C4-2B (cell line): ENCODE data around the gene SHB.

Experiments used
- H3K27ac ChIP-seq: fragments of 450-650 bp; 2 replicates; pipeline ENCODE4 v1.5.1; 2017
- ZFX ChIP-seq: fragments of 450-650 bp; IDR thresholded peaks from 2 replicates; pipeline ENCODE4 v1.6.1; 2017
- TF ChIP-seq, protein P1 (sequence below): fragments of 450-650 bp; conservative IDR thresholded peaks from 2 replicates; pipeline ENCODE4 v1.5.1; 2017; ENCODE audit warnings: mild to moderate bottlenecking

Gene SHB

GRCh38 chr9:37999588-38000189, 69.3 kb downstream of the SHB start:
- H3K27ac ChIP-seq: no peak overlapping the region
- no peak for TF ChIP-seq ZFX
- TF ChIP-seq, protein P1, sequence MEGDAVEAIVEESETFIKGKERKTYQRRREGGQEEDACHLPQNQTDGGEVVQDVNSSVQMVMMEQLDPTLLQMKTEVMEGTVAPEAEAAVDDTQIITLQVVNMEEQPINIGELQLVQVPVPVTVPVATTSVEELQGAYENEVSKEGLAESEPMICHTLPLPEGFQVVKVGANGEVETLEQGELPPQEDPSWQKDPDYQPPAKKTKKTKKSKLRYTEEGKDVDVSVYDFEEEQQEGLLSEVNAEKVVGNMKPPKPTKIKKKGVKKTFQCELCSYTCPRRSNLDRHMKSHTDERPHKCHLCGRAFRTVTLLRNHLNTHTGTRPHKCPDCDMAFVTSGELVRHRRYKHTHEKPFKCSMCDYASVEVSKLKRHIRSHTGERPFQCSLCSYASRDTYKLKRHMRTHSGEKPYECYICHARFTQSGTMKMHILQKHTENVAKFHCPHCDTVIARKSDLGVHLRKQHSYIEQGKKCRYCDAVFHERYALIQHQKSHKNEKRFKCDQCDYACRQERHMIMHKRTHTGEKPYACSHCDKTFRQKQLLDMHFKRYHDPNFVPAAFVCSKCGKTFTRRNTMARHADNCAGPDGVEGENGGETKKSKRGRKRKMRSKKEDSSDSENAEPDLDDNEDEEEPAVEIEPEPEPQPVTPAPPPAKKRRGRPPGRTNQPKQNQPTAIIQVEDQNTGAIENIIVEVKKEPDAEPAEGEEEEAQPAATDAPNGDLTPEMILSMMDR: no peak

DNA sequence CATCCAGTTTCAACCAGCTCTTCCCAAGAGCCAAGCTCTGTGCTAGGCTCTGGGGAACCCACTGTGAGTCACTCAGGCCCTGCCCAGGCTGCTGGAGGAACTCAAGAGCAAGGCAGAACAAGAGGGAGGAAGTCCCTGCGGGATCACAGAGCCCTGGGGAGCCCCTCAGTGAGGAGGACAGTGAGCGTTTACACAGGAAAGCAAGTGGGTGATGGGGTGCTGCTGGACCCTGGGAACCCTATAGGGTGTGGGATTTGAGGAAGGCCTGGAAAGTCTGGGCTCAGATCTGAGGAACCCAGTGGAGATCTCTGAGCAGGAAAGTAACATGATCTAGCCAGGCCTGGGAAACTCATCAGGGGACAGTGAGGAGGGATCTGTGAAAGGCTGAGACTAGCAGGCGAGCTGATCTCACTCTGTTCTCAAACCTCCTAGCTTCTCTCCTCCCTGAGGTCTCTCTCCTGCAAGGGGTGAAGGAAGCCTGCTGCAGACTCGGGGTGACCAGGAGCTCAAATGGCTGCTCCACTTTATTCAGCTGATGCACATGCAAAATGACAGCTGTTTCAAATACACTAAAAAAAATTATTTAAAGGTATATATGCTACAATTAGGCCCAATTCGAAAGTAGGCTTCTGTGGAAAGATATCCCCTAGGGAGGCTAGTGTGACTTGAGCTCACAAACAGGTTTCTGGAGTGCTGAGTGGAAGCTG, 70.0 kb downstream of the SHB start:
- no peak overlapping the region for H3K27ac ChIP-seq
- no peak for TF ChIP-seq ZFX
- TF ChIP-seq, protein P1: no peak

GRCh38 chr9:37997636-37998374, 71.2 kb downstream of the SHB start:
- TF ChIP-seq, protein P1: no peak
- TF ChIP-seq ZFX: no peak
- H3K27ac ChIP-seq: no peak overlapping the region

DNA sequence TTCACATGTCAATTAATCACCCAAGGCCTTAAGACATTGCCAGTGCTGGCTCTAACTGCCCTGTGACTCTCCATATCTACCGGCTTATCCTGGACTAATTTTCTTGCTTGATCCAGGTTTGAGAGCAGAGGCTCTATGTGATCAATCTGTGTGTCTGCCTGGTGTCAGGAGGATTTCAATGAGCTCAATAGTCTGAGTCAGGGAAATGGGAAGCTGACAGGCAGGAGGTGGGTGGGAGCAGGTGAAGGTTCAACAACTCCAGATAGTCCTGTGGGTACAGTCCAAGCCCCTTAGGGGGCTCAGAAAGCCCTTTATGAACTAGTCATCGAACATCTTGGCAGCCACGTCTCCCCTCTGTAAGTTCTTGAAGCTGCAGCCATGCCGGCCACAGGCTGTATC, 72.2 kb downstream of the SHB start:
- no peak overlapping the region for H3K27ac ChIP-seq
- TF ChIP-seq, protein P1: no peak
- no peak for TF ChIP-seq ZFX

DNA sequence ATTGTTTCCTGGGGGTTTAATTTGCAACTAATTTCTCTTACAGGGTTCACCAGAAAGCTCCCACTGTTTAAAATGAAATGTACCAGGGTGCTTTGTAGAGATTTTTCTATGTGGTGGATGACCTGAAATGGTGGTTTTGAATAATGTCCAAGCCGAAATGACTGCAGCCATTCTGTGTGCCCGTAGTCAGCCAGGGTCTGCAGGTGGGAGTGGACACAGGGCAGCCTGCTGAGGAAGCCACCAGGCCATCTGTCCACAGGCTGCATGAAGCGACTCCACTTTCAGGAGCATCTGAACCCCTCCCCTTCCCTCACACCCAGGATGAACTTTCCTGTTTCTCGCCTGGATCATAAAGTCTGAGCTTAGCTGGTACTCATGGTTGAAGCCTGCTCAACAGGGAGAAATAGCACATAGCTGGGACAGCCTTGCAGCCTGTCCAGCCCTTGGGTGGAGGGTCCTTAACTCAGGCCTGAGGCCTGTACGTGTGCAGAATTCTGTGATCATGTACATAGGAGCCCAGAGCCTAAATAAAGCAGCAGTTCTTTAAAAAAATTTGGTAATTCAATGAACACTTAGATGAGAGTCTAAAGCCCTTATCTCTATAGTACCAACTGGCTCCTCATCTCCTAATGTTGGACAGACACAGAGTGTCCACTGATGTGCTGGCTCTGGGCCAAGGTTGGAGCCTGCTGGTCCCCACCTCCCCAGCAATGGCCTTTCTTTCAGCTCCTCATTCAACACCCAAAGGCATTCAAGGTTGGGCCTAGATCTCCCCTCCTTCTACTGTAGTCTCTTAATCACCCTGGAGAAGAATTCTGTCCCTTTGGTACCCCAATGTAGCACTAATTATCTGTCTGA, 72.8 kb downstream of the SHB start:
- H3K27ac ChIP-seq: no peak overlapping the region
- TF ChIP-seq ZFX: no peak
- TF ChIP-seq, protein P1: no peak

DNA sequence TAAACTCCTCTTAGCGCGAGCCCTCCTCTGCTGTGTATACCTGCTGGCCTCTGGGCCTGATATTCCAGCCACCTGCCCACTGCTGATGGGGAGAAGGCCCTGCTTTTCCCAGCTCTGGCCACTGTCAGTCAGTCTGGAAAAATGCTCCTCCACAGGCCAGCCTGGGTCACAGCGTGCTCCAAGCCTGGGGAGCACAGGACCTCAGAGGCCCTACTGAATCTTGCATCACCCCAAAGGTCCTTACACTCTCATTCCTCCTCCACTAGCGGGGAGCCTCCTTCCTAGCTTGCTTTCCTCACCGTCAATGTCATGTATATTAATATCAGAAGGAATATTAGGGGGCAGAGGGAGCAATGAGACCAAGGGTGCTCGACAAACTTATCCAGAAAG, 73.7 kb downstream of the SHB start:
- no peak overlapping the region for H3K27ac ChIP-seq
- TF ChIP-seq, protein P1: no peak
- no peak for TF ChIP-seq ZFX
